ENCODE measurements around the gene MAML2.

- TF ChIP-seq CTCF (IDR thresholded peaks at IDR 0.05) (no peak), POLR2AphosphoS5 (IDR thresholded peaks at IDR 0.05; ENCODE audit: low read depth, low read length) (no peak), SIN3A (IDR thresholded peaks at IDR 0.05; ENCODE audit: borderline replicate concordance, insufficient read depth, low read depth, low read length) (no peak), REST (IDR thresholded peaks at IDR 0.05; ENCODE audit: insufficient read depth in 1 of 2, low read depth in 2 of 2, low read length in 1 of 2) (no peak)
Measured at GRCh38 chr11:96096360-96096759, 246.6 kb downstream of the MAML2 start.

Data from Panc1 (cell line).